GM21529 (cell line): ENCODE results near the gene SERPINB2.

Source experiments
- ATAC-seq: cut with Tn5 transposase; IDR thresholded peaks from one replicate; pipeline ENCODE4 v1.9.1; 2021; ENCODE audit not compliant: unreplicated experiment

Gene SERPINB2, protein sequence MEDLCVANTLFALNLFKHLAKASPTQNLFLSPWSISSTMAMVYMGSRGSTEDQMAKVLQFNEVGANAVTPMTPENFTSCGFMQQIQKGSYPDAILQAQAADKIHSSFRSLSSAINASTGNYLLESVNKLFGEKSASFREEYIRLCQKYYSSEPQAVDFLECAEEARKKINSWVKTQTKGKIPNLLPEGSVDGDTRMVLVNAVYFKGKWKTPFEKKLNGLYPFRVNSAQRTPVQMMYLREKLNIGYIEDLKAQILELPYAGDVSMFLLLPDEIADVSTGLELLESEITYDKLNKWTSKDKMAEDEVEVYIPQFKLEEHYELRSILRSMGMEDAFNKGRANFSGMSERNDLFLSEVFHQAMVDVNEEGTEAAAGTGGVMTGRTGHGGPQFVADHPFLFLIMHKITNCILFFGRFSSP

DNA sequence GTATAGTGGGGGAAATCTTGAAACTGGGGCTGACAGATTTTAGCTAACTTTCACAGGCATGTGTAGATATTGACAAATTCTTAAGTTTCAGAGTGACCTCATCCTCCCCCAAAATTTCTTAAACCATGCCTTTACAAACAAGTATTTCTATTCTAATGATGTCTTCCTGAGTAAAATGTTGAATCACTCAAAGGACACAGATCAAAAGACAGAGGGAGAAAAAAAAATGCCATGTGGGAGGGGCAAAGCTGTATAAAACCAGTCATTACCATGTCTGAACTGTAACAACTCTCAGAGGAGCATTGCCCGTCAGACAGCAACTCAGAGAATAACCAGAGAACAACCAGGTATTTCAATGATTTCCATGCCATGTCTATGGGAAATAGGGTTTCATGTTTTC, at the start of gene SERPINB2:
Gene SERPINB2 (plus strand): TSS at position 282 of the 400 bp plus-strand sequence. CDS start 3,740 bp downstream, outside the sequence.
- no peak for ATAC-seq

DNA sequence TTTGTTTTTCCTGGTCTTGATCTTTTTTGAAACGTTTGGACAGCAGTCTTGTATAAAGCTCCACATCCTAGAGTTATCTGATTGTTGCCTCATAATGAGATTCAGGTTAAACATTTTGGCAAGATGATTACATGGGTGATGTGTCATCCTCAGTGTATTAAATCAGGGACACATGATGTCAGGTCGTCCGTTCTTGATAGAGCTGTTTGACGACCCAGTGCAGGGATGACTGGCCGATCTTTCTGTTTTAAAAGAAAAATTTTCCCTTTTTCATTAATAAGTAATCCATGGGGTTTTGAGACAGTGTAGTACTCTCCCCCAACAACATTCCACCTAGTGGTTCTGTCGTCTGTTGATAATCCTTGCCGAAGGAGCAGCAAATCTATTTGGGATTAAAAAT, 44.5 kb upstream of the SERPINB2 start:
- no peak for ATAC-seq

DNA sequence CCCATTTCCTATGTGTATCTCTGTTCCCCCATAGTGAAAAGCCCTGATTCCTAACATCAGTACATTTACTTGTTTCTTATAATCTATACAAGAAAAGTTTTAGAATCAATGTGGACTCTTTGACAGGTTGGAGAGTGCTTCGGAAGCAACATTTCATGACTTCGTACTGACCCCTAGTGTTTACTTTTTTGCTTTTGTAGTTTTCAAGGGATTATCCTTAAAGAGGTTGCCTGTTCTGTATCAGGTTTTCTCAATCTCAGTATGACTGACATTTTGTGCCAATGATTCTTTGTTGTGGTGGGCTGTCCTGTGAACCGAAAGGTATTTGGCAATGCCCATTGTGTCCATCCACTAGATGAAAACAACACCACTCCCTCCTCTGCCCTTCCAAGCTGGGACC, 43.3 kb upstream of the SERPINB2 start:
- ATAC-seq: peak; percentile 50

DNA sequence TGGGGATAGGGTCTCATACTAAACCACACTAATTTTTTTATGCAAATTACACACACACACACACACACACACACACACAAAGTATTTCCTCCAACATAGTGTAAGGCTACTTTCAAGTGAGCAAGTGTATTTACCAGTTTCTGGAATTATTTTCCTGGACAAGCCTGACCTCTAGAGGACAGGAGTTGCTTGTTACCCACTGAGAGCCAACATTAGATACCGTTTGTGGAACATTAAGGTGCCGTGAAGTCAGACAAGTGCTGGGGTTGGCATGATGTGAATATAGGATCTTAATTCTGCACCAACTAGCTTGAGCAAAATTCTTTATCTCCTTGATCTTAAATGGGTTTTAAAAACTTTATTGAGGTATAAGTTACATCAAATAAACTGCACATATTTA, 39.3 kb upstream of the SERPINB2 start:
- ATAC-seq: peak; percentile 52

DNA sequence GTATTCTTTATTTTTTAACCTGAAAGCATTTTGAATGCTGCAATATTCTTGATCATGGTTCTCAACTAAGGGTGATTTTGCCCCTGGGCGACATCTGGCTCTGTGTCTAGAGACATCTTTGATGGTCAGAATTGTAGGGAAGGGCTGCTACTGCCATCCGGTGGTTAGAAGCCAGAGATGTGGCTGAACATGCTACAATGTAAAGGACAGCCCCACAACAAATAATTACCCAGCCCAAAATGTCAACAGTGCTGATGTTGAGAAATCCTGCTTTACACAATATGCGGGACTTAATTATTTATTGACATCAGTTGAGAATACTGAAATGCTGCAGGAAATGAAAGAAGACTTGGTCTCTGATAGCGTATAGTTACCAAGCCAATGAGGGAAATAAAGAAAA, 37.5 kb upstream of the SERPINB2 start:
- peak; percentile 81 for ATAC-seq

DNA sequence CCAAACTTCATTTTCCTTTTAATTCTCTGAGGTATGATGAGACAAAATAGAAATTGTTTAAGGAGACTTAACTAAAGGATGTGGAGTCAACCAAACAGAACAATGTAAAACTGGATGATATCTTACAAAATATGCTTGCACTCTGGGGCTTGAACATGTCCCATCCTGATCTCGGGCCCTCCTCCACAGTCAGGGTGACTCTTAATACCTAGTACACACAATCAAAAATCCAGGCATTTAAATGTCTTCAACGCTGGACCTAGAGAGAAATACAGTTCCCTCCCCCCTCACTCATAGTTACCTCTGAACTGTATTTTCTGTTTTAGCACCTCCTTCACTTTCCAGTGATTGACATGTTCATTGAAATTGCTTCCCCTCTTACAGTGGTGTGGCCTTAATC, 36.9 kb upstream of the SERPINB2 start:
- no peak for ATAC-seq

DNA sequence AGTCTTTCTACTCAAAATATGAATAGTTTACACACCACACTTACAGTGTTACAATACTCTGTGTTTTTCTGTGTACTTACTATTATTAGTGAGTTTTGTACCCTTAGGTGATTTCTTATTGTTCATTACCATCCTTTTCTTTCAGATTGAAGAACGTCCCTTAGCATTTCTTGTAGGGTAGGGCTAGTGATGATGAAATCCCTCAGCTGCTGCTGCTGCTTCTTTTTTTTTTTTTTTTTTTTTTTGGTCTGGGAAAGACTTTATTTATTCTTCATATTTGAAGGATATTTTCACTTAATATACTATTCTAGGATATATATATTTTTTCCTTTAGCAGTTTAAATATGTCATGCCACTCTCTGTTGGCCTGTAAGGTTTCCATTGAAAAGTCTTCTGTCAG, 29.0 kb upstream of the SERPINB2 start:
- ATAC-seq: no peak

DNA sequence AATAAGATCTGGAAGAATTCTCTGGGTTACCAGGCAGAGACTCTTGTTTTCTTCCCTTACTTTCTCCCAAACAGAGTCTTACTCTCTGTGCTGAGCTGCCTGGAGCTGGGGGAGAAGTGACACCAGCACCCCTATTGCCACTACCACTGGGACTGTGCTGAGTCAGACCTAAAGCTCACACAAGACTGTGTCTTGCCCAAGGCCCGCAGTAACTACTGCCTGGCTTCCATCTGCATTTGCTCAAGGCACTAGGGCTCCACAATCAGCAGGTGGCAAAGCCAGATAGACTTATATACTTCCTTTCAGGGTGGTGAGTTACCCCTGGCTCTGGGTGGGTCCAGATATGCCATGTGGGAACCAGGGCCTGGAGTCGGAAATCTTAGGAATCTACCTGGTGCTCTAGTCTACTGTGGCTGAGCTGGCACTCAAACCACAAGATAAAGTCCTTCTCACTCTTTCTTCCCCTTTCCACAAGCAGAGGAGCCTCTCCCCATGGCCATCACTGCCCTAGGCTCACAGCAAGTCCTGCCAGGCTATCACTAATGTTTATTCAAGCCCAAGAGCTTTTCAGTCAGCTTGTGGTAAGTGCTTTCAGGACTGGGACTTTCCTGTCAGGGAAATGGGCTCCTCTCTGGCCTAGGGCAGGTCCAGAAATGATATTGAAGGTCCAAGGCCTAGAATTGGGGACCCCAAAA, 27.6 kb upstream of the SERPINB2 start:
- ATAC-seq: no peak

DNA sequence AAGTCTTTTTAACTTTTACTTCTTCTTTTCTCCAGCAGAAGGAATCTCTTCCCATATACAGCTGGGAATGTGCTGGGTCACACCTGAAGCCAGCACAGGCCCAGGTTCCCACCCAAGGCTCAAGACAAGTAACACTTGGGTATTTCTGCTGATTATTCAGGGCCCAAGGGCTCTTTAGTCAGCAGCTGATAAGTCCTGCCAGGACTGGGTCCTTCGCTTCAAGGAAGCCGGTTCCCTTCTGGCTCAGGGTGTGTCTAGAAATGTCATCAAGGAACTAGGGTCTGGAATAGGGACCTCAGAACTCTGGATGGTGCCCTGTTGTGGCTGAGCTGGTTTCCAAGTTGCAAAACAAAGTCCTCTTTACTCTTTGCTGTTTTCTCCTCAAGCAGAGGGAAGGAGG, 27.0 kb upstream of the SERPINB2 start:
- no peak for ATAC-seq

DNA sequence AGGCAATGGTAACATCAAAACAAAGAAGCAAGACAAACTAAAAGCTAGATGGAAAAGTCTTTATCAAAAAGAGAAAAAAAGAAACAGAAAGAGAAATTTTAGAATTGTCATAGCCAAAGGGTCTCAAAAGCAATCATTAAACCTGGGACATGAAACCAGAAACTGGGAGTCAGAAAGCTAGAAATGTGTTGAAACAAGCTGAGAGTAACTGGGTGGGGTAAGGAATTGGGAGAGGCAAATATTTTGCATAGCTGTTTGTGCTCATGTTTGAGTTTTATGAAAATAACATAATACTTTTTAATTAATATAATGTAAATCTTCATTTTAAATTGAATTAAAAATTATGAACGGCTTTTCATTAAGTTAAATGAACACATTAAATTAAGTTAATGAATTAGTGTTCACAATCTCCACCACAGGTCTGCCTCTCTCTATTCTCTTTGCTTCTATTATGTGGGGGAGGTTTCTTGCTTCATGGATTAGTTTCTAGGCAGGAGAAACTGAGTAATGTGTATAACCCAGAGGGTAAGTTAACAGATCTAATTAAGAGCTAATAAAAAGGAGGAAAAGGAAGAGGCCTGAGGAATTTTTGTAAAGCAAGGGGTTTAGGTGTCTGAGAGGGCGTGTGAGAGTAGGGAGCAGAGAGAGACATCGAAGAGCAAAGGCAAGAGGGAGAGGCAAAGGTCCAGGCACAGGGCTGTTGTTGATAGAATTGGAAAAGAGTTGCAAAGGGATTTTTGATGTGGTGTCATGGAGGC, 20.0 kb upstream of the SERPINB2 start:
- no peak for ATAC-seq

DNA sequence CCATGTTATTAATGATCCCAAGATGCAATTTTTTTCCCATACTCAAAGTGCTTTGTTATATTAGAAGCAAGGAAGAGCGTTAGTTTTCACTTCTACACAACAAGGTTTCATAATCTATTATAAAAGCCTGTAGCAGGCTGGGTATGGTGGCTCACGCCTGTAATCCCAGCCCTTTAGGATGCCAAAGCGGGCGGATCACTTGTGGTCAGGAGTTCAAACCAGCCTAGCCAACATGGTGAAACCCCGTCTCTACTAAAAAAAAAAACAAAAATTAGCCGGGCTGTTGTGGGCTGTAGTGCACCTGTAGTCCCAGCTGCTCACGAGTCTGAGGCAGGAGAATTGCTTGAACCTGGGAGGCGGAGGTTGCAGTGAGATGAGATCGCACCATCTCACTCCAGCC, 19.0 kb upstream of the SERPINB2 start:
- no peak for ATAC-seq

DNA sequence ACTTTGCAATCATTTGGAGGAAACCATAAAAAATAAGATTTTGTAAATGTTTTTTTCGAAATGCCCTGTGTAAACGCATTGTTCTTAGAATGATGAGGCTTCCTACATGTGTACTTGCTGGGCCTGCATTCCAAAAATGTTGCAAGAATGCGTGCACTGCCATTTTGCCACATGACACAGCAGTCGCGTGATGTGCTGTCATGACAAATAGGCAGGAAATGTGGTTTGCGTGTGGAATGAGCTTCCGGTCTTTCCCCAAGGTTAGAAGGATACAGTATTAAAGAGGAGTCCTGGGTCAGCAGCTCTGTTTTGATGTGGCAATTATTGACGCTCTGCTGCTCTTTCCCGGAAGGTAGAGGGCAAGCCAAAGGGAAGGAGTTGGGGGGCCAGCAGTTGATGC, 18.1 kb upstream of the SERPINB2 start:
- ATAC-seq: no peak

DNA sequence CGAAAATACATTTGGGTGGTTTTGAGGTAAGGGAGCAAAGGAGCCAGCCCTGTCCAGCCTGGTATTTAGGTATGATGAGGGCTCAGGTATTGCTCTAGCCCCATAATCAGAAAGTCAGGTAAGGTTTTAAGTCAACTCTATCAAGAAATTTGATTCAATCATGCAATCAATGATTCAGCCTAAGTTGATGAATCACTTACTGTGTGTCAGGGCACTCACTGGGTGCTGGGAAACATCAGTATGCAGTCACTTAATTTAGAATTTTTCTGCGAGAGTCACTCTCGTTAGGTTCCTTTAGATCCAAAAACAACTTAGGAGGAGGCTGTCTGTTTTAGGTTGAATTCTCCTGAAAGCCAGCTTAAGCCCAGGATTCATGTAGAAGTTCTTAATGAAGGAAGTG, 17.7 kb upstream of the SERPINB2 start:
- no peak for ATAC-seq

DNA sequence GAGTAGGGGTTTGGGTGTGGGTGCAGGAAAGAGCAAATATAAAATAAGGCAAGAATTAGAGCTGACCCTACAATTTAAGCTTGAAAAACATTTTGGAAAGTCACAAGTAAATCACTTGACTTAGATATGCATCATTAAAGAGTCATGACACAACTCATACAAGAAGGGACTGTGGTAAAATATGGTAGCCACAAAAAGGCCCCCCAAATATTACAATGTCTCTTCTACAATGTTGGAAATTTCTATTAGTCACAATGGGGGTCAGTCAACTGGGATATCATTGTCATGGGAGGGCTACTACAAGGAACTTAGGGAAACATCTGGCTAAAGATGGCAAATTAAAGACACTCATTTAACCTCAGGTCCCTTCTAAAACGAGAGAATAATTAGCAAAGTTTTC, 15.7 kb upstream of the SERPINB2 start:
- no peak for ATAC-seq

DNA sequence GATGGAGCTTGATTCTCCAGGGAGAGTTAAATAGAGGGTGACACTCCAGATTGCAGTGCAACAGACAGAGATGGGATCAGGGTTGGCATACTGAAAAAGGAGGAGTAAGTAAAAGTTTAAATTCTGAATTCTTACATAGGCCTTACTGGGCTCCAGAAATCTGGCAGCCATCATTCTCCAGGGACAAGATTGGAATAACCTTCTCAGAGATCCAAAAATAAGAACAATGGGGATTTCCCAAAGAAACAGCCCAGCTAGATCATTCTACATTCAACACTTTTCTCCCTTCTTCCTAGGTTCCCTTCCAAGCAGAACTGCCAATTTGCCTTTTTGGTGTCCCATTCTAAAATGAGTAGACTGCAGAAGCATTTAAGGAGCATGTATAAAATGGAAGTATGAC, 14.9 kb upstream of the SERPINB2 start:
- ATAC-seq: no peak

DNA sequence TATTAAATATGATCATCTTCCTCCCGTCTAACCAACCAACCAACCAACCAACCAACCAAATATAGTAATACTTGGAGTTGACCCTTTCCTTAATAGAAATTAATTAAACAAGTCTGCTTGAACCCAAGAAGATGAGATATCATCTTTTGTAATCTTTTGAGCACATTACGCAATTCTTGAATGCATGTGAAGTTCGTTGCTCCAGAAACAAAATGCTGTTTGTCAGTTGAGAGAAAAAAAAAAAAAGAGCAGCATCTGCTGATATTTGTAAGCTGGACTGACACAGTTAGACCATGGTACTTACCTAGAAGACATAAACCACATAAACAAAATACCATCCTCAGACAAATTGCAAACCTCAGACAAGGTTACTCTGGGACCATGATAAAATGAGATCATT, 9.2 kb upstream of the SERPINB2 start:
- ATAC-seq: no peak

DNA sequence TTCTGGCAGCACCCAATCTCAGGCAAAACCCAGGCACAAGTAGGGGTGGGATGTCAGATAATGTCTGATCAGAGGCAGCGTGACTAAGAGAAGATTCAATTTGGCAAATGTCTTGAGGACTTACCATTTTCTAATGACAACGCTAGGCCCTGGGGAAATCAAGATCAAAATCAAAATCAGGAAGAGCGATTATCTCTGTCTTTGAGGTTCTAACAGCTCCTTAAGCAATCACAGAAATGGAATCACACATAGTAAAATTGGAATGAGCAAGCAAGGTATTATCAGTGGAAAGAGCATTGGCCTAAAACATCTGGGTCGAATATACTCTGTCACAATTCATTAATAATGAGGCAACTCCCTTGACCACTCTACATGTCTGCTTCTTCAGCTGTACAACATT, 8.6 kb upstream of the SERPINB2 start:
- no peak for ATAC-seq

DNA sequence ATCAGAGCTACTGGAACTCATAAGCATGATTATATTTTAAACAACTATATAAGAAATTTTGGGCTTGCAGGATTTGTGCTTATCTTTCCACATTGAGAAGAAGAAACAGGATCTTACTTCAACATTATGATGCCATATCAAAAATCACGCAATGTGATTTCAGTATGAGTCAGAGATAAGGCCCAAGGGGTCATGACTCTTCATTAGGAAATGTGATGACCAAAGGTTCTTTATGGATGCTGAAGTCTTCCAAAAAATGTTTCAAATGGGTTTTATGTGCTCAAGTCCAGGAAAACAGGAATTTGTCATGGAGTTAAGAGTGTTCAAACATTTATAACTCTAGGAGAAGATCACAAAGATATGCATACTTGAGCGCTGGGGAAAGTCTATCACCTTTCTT, 7.8 kb upstream of the SERPINB2 start:
- ATAC-seq: no peak

DNA sequence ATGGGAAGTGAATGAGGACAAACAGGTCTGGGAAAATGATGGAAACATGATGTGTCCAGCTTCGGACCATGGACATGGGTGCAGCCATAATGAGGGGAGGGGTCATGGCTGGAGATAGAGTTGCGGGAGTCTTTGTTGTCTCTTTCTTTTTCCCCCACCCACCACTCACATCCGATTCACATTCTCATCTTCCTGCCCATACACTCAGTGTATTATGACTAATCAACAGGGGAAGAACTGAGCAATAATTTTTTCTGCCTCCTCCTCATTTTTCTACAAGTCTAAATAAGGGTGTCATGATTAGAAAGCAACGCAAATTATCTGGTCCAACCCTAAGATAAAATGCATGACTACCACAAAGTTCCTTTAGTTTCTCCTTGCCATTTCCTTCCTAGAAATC, 5.7 kb upstream of the SERPINB2 start:
- ATAC-seq: no peak

DNA sequence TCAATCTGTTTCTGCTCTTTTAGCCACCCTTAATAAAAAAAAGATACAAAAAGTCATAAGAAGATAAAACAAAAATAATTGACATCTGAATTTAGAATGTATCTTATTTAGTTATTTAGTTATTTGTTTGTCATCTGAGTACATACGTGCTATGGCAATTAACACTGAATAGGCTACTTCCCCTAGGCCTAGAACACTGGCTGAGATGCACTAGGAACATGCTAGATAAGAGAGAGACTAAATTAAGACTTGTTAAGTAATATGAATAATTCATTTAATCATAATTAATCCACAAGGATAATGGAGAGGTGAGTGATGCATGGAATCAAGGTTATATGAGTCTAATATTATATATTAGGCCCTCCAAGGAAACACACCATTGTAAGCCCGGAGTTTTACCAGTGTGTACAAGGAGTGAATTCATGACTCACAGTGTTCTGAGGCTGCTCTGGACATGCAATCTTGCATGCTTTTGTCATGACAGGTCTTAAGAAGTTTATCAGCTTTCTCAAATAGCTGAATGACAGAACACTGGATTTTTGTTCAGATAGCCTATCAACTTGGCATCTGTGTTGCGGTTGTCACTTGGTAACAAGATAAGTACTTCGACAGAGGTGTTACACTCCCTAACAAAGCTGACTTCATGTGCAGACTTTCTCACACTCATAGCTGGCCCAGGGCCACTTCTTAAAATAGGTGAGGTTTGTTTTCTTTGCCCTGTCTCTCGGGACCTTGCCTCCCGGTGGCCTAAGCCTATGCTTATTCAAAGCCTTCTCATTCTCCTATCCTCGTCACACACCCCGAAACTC, 5.0 kb upstream of the SERPINB2 start:
- ATAC-seq: no peak

DNA sequence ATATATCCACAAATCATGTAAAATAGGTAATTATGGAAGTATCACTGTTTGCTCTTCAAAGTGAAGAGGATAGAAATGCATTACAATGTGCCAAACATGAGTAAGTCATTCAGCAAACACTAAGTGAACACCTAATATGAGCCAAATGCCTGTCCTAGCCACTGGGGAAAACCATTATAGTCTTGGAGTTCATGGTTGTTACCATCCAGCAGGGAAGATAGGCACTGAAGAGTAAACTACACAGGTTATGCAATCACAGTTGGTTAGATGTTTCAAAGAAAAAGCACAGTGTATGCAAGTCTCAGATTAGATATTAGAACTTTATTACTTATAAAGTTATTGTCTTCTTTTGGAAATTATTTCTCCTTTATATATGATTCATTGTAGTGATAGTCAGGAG, 3.9 kb upstream of the SERPINB2 start:
- no peak for ATAC-seq
